ENCODE measurements around the gene ANKRD23. TPM values are rescaled to one million over a fixed set of nuclear protein-coding genes. Genes with fewer than 3 reads are reported as not detected.

The ANKRD23 gene
- total and polyA plus RNA-seq, 2 donors (not counting 1 experiment from before 2014, with no cell fraction given), result 0.41 to 1.3 TPM

DNA sequence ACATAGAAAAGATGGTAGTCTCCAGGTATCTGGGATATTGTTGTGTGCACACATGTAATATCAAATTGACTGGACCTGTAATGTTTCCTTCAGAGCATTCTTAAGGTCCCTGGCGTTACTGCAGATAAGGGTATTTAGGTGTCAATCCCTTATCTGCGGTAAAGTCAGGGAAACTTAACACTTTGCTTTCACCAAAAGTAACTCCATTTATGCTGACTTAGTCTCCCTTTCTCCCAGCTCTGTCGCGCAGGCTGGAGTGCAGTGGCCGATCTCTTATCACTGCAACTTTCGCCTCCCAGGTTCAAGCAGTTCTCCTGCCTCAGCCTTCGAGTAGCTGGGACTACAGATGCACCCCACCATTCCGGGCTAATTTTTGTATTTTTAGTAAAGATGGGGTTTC, 25.9 kb downstream of the ANKRD23 start:
- no peak for DNase-seq (ENCODE audit: low read depth in 2 of 2)
- Histone ChIP-seq H3K9me3 (ENCODE audit: control insufficient read depth, insufficient read depth, low read depth, low read length) (no peaks in the 10 kb centered on the region), H3K4me1 (ENCODE audit: control insufficient read depth, extremely low read depth, insufficient read depth, low read length) (peaks cover 7% of the 10 kb centered on the region), H3K36me3 (ENCODE audit: control insufficient read depth, insufficient read depth, low read length) (no peaks in the 10 kb centered on the region), H3K4me2 (ENCODE audit: extremely low read depth, insufficient read depth, low read length) (peak overlapping the region; percentile 98), H3K27me3 (ENCODE audit: control insufficient read depth, insufficient read depth, low read length) (no peaks in the 10 kb centered on the region), H3K27ac (ENCODE audit: insufficient read depth, low read length) (no peak overlapping the region), H4K20me1 (ENCODE audit: control insufficient read depth, extremely low read depth, insufficient read depth, low read length) (no peaks in the 10 kb centered on the region), H3K4me3 (replicated peaks in 1 of 4; ENCODE audit: control extremely low read depth in 1 of 4, insufficient read depth in 1 of 4, low read depth in 3 of 4, low read length in 4 of 4) (peak overlapping the region in 2 of 4 experiments; percentile 64 to 69), H3K79me2 (ENCODE audit: control insufficient read depth, insufficient read depth, low read length) (peaks cover 3% of the 10 kb centered on the region), H3K9ac (ENCODE audit: insufficient read depth, low read length) (no peak overlapping the region), H2AFZ (ENCODE audit: low read length) (no peak overlapping the region)
- TF ChIP-seq EZH2 (IDR thresholded peaks at IDR 0.05; ENCODE audit: low read length, missing control alignments) (no peak), CTCF (conservative IDR thresholded peaks at IDR 0.05 in 1 of 2, IDR thresholded peaks at IDR 0.05 in 1 of 2; ENCODE audit: low read depth in 1 of 2, low read length in 2 of 2) (no peak)

- peak; percentile 18 to 39 for DNase-seq (ENCODE audit: low read depth in 2 of 2)
- peaks cover 7% of the 10 kb centered on the region for H3K4me1 ChIP-seq (ENCODE audit: control insufficient read depth, extremely low read depth, insufficient read depth, low read length)
- H3K4me2 ChIP-seq (ENCODE audit: extremely low read depth, insufficient read depth, low read length), result peak overlapping the region; percentile 98
- H3K9ac ChIP-seq (ENCODE audit: insufficient read depth, low read length), result peak overlapping the region; percentile 16
- peak overlapping the region; percentile 64 for H2AFZ ChIP-seq (ENCODE audit: low read length)
- no peaks in the 10 kb centered on the region for H3K36me3 ChIP-seq (ENCODE audit: control insufficient read depth, insufficient read depth, low read length)
- H3K4me3 ChIP-seq (replicated peaks in 1 of 4; ENCODE audit: control extremely low read depth in 1 of 4, insufficient read depth in 1 of 4, low read depth in 3 of 4, low read length in 4 of 4), result peak overlapping the region; percentile 54 to 71 (median 66)
- H3K27ac ChIP-seq (ENCODE audit: insufficient read depth, low read length), result no peak overlapping the region
- H3K9me3 ChIP-seq (ENCODE audit: control insufficient read depth, insufficient read depth, low read depth, low read length), result no peaks in the 10 kb centered on the region
- no peaks in the 10 kb centered on the region for H4K20me1 ChIP-seq (ENCODE audit: control insufficient read depth, extremely low read depth, insufficient read depth, low read length)
- H3K27me3 ChIP-seq (ENCODE audit: control insufficient read depth, insufficient read depth, low read length), result no peaks in the 10 kb centered on the region
- TF ChIP-seq CTCF (conservative IDR thresholded peaks at IDR 0.05 in 1 of 2, IDR thresholded peaks at IDR 0.05 in 1 of 2; ENCODE audit: low read depth in 1 of 2, low read length in 2 of 2) (no peak), EZH2 (IDR thresholded peaks at IDR 0.05; ENCODE audit: low read length, missing control alignments) (no peak)
- H3K79me2 ChIP-seq (ENCODE audit: control insufficient read depth, insufficient read depth, low read length), result peaks cover 3% of the 10 kb centered on the region
Observed at GRCh38 chr2:96816836-96817702, 26.8 kb downstream of the ANKRD23 start.

DNA sequence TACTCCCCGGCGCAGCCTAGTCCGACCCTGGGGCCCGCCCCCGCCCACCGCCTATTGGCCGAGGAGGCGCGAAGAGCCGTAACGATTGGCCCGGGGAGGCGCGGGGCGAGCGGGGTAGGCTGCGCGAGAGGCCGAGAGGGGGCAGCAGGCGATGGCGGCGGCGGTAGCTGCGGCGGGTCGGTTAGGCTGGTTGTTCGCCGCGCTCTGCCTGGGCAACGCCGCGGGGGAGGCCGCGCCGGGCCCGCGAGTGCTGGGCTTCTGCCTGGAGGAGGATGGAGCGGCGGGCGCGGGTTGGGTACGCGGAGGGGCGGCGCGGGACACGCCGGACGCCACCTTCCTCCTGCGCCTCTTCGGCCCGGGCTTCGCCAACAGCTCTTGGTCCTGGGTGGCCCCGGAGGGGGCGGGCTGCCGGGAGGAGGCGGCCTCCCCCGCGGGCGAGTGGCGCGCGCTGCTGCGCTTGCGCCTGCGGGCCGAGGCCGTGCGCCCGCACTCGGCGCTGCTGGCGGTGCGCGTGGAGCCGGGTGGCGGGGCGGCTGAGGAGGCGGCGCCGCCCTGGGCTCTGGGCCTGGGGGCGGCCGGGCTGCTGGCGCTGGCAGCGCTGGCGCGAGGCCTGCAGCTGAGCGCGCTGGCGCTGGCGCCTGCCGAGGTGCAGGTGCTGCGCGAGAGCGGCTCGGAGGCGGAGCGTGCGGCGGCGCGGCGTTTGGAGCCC, 27.5 kb downstream of the ANKRD23 start, which contains the start of gene CNNM3:
CNNM3 (plus strand) TSS at position 142 of the 709 bp plus-strand sequence; CDS start at position 152, 10 bp downstream.
- Histone ChIP-seq H3K4me2 (ENCODE audit: extremely low read depth, insufficient read depth, low read length) (peak within 1 kb of the TSS; percentile 98), H3K36me3 (ENCODE audit: control insufficient read depth, insufficient read depth, low read length) (no peaks in the 10 kb centered on the region), H3K79me2 (ENCODE audit: control insufficient read depth, insufficient read depth, low read length) (peaks cover 3% of the 10 kb centered on the region), H3K4me1 (ENCODE audit: control insufficient read depth, extremely low read depth, insufficient read depth, low read length) (peaks cover 7% of the 10 kb centered on the region), H4K20me1 (ENCODE audit: control insufficient read depth, extremely low read depth, insufficient read depth, low read length) (no peaks in the 10 kb centered on the region), H3K4me3 (replicated peaks in 1 of 4; ENCODE audit: control extremely low read depth in 1 of 4, insufficient read depth in 1 of 4, low read depth in 3 of 4, low read length in 4 of 4) (peak within 1 kb of the TSS; percentile 60 to 71 (median 66)), H3K9me3 (ENCODE audit: control insufficient read depth, insufficient read depth, low read depth, low read length) (no peaks in the 10 kb centered on the region), H2AFZ (ENCODE audit: low read length) (peak within 1 kb of the TSS; percentile 70), H3K27me3 (ENCODE audit: control insufficient read depth, insufficient read depth, low read length) (no peaks in the 10 kb centered on the region), H3K27ac (ENCODE audit: insufficient read depth, low read length) (peak within 1 kb of the TSS; percentile 36), H3K9ac (ENCODE audit: insufficient read depth, low read length) (peak within 1 kb of the TSS; percentile 62)
- peak; percentile 89 to 93 for DNase-seq (ENCODE audit: low read depth in 2 of 2)
- no peak for TF ChIP-seq EZH2 (IDR thresholded peaks at IDR 0.05; ENCODE audit: low read length, missing control alignments)
- peak; percentile 29 to 41 for TF ChIP-seq CTCF (conservative IDR thresholded peaks at IDR 0.05 in 1 of 2, IDR thresholded peaks at IDR 0.05 in 1 of 2; ENCODE audit: low read depth in 1 of 2, low read length in 2 of 2)
